HEK293 (cell line): Measurements from ENCODE around the gene SLC25A22.

Source experiments
- CTCF ChIA-PET: fragments of 350-600 bp; formaldehyde crosslinking; extraction: SDS; loops from one replicate; lab custom pipeline; 2021; ENCODE audit warnings: antibody characterized with exemption; lab: Yijun Ruan, JAX
- POLR2A ChIA-PET: fragments of 300-600 bp; formaldehyde crosslinking; extraction: SDS; loops from one replicate; lab custom pipeline; 2020; ENCODE audit warnings: antibody characterized with exemption, inconsistent platforms; lab: Yijun Ruan, JAX
- H3K27ac ChIP-seq: fragments of 200-500 bp; sonication (Bioruptor generic); 2 replicates; pipeline ENCODE4 v1.5.1; 2014; ENCODE audit warnings: low read depth, low read length, control low read depth, inconsistent platforms; ENCODE audit errors: extremely low read depth
- H3K36me3 ChIP-seq, 2 experiments: fragments of 200-500 bp in 1 of 2; sonication (Bioruptor generic) in 1 of 2; 1 replicate in 1 of 2; 2 replicates in 1 of 2; pipeline ENCODE4 v1.5.1; 2014 to 2017; ENCODE audit warnings: inconsistent platforms in 2 of 2, low read length in 2 of 2; ENCODE audit not compliant: control insufficient read depth in 2 of 2, insufficient read depth in 1 of 2
- H3K4me1 ChIP-seq: fragments of 200-500 bp; sonication (Bioruptor generic); 2 replicates; pipeline ENCODE4 v1.5.1; 2014; ENCODE audit warnings: mild to moderate bottlenecking, low read length, inconsistent platforms; ENCODE audit not compliant: control insufficient read depth, insufficient read depth
- H3K4me3 ChIP-seq: 2 replicates; pipeline ENCODE4 v1.5.1; 2011; ENCODE audit warnings: low read depth, mild to moderate bottlenecking, control low read depth, low read length, moderate library complexity
- H3K9me3 ChIP-seq: fragments of 200-500 bp; sonication (Bioruptor generic); 2 replicates; pipeline ENCODE4 v1.5.1; 2014; ENCODE audit warnings: low read depth, low read length, inconsistent platforms; ENCODE audit not compliant: control insufficient read depth, insufficient read depth
- BCL11A ChIP-seq: fragments of 450-650 bp; formaldehyde crosslinking; IDR thresholded peaks from 2 replicates; pipeline ENCODE4 v1.5.1; 2016; ENCODE audit warnings: low read depth, missing biosample characterization, missing genetic modification characterization
- GLIS2 ChIP-seq: fragments of 450-650 bp; formaldehyde crosslinking; IDR thresholded peaks from 2 replicates; pipeline ENCODE4 v1.5.1; 2016; ENCODE audit warnings: missing biosample characterization, missing genetic modification characterization
- HOXC10 ChIP-seq: sonication (generic); formaldehyde crosslinking; IDR thresholded peaks from 2 replicates; pipeline ENCODE4 v1.8.1; 2023; ENCODE audit warnings: mild to moderate bottlenecking, missing genetic modification reagents
- HOXD13 ChIP-seq: sonication (generic); formaldehyde crosslinking; IDR thresholded peaks from 2 replicates; pipeline ENCODE4 v1.8.0; 2022; ENCODE audit warnings: missing genetic modification reagents, borderline replicate concordance
- KLF10 ChIP-seq: fragments of 450-650 bp; IDR thresholded peaks from 2 replicates; pipeline ENCODE4 v1.5.1; 2018; ENCODE audit warnings: missing biosample characterization, mild to moderate bottlenecking, missing genetic modification characterization
- KLF9 ChIP-seq: fragments of 450-650 bp; formaldehyde crosslinking; IDR thresholded peaks from 2 replicates; pipeline ENCODE4 v1.5.1; 2016; ENCODE audit warnings: missing biosample characterization, missing genetic modification characterization, low read depth
- TRIM28 ChIP-seq: IDR thresholded peaks from 2 replicates; pipeline ENCODE4 v1.6.1; 2011; ENCODE audit warnings: low read length, control low read depth, borderline replicate concordance
- ZNF133 ChIP-seq: fragments of 450-650 bp; formaldehyde crosslinking; IDR thresholded peaks from 2 replicates; pipeline ENCODE4 v1.5.1; 2016; ENCODE audit warnings: missing biosample characterization, missing genetic modification characterization
- ZNF341 ChIP-seq: fragments of 450-650 bp; formaldehyde crosslinking; IDR thresholded peaks from 2 replicates; pipeline ENCODE4; 2016; ENCODE audit warnings: low read depth, missing biosample characterization, missing genetic modification characterization
- ZNF623 ChIP-seq: fragments of 450-650 bp; formaldehyde crosslinking; IDR thresholded peaks from 2 replicates; pipeline ENCODE4 v1.5.1; 2016; ENCODE audit warnings: missing biosample characterization, missing genetic modification characterization
- ZNF624 ChIP-seq: fragments of 450-650 bp; formaldehyde crosslinking; IDR thresholded peaks from 2 replicates; pipeline ENCODE4 v1.5.1; 2017; ENCODE audit warnings: missing biosample characterization, missing genetic modification characterization
- ZNF654 ChIP-seq: fragments of 450-650 bp; formaldehyde crosslinking; IDR thresholded peaks from 2 replicates; pipeline ENCODE4 v1.5.1; 2016; ENCODE audit warnings: low read depth, missing biosample characterization, missing genetic modification characterization
- ZNF660 ChIP-seq: fragments of 450-650 bp; IDR thresholded peaks from 2 replicates; pipeline ENCODE4 v1.5.1; 2018; ENCODE audit warnings: missing biosample characterization, mild to moderate bottlenecking, missing genetic modification characterization
- ZNF791 ChIP-seq: fragments of 450-650 bp; formaldehyde crosslinking; IDR thresholded peaks from 2 replicates; pipeline ENCODE4 v1.5.1; 2016; ENCODE audit warnings: missing biosample characterization, missing genetic modification characterization
- ZNF837 ChIP-seq: fragments of 450-650 bp; formaldehyde crosslinking; IDR thresholded peaks from 2 replicates; pipeline ENCODE4 v1.5.1; 2016; ENCODE audit warnings: missing biosample characterization, missing genetic modification characterization
- TF ChIP-seq, protein P1 (sequence below): fragments of 450-650 bp; formaldehyde crosslinking; IDR thresholded peaks from 2 replicates; pipeline ENCODE4 v1.5.1; 2017; ENCODE audit warnings: missing biosample characterization, missing genetic modification characterization
- TF ChIP-seq, protein P2 (sequence below): fragments of 450-650 bp; formaldehyde crosslinking; IDR thresholded peaks from 2 replicates; pipeline ENCODE4 v1.5.1; 2016; ENCODE audit warnings: missing biosample characterization, missing genetic modification characterization, low read depth
- TF ChIP-seq, protein P3 (sequence below): IDR thresholded peaks from 2 replicates; pipeline ENCODE4 v1.6.1; 2011; ENCODE audit warnings: mild to moderate bottlenecking, low read depth, low read length, borderline replicate concordance
- TF ChIP-seq, protein P4 (sequence below): fragments of 450-650 bp; formaldehyde crosslinking; IDR thresholded peaks from 2 replicates; pipeline ENCODE4 v1.5.1; 2016; ENCODE audit warnings: missing biosample characterization, missing genetic modification characterization
- TF ChIP-seq, protein P5 (sequence below): fragments of 450-650 bp; formaldehyde crosslinking; IDR thresholded peaks from 2 replicates; pipeline ENCODE4 v1.5.1; 2017; ENCODE audit warnings: missing biosample characterization, mild to moderate bottlenecking, missing genetic modification characterization, moderate library complexity

Gene SLC25A22

DNA sequence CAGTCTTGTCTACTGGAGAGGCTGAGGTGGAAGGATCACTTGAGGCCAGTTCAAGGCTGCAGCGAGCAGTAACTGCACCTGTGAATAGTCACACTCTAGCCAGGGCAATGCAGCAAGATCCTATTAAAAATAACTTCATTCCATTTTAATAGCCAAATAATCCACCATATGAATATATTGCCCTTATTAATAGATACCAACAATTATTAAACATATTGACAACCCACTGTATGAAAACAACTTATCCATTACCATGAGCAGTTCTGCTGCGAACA, 31.2 kb downstream of the SLC25A22 start (continued):
- TF ChIP-seq, protein P1, sequence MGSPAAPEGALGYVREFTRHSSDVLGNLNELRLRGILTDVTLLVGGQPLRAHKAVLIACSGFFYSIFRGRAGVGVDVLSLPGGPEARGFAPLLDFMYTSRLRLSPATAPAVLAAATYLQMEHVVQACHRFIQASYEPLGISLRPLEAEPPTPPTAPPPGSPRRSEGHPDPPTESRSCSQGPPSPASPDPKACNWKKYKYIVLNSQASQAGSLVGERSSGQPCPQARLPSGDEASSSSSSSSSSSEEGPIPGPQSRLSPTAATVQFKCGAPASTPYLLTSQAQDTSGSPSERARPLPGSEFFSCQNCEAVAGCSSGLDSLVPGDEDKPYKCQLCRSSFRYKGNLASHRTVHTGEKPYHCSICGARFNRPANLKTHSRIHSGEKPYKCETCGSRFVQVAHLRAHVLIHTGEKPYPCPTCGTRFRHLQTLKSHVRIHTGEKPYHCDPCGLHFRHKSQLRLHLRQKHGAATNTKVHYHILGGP (tag by site-specific recombination) = no peak
- TF ChIP-seq ZNF623 (tag by site-specific recombination) = no peak
- TF ChIP-seq, protein P2, sequence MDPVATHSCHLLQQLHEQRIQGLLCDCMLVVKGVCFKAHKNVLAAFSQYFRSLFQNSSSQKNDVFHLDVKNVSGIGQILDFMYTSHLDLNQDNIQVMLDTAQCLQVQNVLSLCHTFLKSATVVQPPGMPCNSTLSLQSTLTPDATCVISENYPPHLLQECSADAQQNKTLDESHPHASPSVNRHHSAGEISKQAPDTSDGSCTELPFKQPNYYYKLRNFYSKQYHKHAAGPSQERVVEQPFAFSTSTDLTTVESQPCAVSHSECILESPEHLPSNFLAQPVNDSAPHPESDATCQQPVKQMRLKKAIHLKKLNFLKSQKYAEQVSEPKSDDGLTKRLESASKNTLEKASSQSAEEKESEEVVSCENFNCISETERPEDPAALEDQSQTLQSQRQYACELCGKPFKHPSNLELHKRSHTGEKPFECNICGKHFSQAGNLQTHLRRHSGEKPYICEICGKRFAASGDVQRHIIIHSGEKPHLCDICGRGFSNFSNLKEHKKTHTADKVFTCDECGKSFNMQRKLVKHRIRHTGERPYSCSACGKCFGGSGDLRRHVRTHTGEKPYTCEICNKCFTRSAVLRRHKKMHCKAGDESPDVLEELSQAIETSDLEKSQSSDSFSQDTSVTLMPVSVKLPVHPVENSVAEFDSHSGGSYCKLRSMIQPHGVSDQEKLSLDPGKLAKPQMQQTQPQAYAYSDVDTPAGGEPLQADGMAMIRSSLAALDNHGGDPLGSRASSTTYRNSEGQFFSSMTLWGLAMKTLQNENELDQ (tag by site-specific recombination) = no peak

DNA sequence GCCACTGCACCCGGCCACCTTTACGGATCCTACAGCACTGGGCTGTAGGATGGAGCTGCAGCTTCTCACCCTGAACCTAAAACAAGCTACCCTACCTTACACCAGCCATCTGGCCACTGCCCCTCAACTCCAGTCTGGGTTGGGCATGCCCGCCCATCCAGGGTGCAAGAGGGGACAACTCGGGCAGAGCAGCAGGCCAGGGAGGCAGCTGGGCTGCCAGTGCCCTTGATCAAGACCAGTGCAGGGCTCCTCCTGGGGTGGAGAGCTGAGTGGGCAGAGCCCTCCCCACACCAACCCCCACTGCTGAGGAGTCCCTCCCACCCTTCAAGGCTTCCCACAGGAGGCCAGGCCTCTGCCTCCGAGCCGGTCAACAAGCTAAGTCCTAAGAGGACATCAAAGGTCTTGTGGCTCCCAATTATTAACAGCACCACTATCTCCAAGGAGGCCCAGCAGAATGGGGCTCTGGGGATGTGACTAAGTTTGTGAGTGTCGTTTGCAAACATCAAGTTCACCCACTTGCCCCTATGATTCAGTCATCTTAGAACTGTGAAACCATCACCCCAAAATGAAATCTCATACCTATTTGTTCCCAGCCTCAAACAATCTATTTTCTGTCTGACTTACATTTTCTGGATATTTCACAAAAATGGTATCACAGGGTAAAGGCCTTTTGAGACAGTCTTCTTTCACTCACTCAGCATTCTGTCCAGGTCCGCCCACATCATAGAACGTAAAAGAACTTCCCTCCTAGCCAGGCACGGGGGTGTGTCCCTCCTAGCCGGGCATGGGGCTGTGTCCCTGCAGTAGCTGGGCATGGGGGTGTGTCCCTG, 31.8 kb downstream of the SLC25A22 start:
- Histone ChIP-seq H3K9me3 (no peaks in the 10 kb centered on the region), H3K4me1 (no peaks in the 10 kb centered on the region), H3K4me3 (no peak overlapping the region), H3K36me3 (peaks cover 4 to 76% of the 10 kb centered on the region in 2 experiments; a peak in 2 of 3 replicates), H3K27ac (no peak overlapping the region)
- CTCF ChIA-PET = interaction anchor here (0.6 to 1.0 kb wide), 4 partner anchors 9 to 47 kb away, joined by 3 to 5 read pairs (median 4); partner anchors contain the start of gene GATD1
- TF ChIP-seq KLF9 = peak; percentile 86
- no peak for TF ChIP-seq ZNF654
- no peak for TF ChIP-seq ZNF133 (tag by site-specific recombination)
- TF ChIP-seq, protein P3, sequence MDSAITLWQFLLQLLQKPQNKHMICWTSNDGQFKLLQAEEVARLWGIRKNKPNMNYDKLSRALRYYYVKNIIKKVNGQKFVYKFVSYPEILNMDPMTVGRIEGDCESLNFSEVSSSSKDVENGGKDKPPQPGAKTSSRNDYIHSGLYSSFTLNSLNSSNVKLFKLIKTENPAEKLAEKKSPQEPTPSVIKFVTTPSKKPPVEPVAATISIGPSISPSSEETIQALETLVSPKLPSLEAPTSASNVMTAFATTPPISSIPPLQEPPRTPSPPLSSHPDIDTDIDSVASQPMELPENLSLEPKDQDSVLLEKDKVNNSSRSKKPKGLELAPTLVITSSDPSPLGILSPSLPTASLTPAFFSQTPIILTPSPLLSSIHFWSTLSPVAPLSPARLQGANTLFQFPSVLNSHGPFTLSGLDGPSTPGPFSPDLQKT = no peak
- TF ChIP-seq KLF10 (tag by site-specific recombination) = peak; percentile 89
- TF ChIP-seq BCL11A (tag by site-specific recombination) = no peak
- no peak for TF ChIP-seq TRIM28
- no peak for TF ChIP-seq ZNF624 (tag by site-specific recombination)
- POLR2A ChIA-PET = interaction anchor here (0.6 to 1.1 kb wide), 2 partner anchors 40 to 260 kb away, joined by 5 read pairs; no protein-coding TSS in a partner anchor

DNA sequence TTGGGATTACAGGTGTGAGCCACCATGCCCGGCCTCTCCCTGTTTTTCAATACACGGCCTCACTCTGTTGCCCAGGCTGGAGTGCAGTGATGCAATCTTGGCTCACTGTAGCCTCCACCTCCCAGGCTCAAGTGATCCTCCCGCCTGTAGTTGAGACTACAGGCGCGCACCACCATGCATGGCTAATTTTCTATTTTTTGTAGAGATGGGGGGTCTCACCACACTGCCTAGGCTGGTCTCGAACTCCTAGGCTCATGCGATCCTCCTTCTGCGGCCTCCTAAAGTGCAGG, 32.3 kb downstream of the SLC25A22 start:
- CTCF ChIA-PET = interaction anchor here (0.6 to 1.0 kb wide), 4 partner anchors 10 to 47 kb away, joined by 3 to 5 read pairs (median 4); partner anchors contain the start of gene GATD1
- Histone ChIP-seq H3K36me3 (peaks cover 4 to 76% of the 10 kb centered on the region in 2 experiments; a peak in 2 of 3 replicates), H3K4me1 (no peaks in the 10 kb centered on the region), H3K27ac (no peak overlapping the region), H3K9me3 (no peaks in the 10 kb centered on the region), H3K4me3 (no peak overlapping the region)
- no peak for TF ChIP-seq ZNF791
- POLR2A ChIA-PET = interaction anchor here (0.6 to 1.1 kb wide), 3 partner anchors 10 to 260 kb away, joined by 5 read pairs; no protein-coding TSS in a partner anchor

DNA sequence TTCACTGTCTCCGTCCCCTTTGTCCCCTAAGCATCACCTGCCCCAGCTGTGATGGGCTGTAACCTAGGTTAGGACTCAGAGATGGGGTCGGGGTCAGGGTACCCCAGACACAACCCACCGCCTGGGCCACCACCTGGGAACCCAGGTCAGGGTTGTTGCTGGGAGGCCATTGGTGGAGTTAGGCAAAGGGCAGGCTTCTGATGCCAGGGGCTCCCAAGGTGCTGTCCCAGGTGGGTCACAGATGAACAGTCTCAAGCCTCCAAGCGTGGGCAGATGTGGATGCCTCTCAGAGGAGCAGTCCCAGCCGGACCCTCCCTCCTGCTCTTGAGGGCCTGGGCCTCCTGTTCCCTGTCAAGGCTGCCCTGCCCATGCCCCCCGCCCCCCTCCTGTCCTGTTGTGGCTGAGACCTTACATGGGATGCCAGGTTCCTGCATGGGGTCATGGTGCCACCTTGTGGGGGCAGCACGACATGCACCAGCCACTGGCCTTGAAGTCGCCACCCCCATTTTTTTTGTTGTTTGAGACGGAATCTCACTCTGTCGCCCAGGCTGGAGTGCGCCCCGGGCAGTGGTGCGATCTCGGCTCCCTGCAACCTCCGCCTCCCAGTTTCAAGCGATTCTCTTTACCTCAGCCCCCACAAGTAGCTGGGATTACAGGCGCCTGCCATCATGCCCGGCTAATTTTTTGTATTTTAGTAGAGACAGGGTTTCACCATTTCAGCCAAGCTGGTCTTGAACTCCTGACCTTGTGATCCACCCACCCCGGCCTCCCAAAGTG, 32.9 kb downstream of the SLC25A22 start:
- Histone ChIP-seq H3K4me1 (no peaks in the 10 kb centered on the region), H3K27ac (no peak overlapping the region), H3K36me3 (peaks cover 4 to 75% of the 10 kb centered on the region in 2 experiments; a peak in 2 of 3 replicates), H3K4me3 (no peak overlapping the region), H3K9me3 (no peaks in the 10 kb centered on the region)
- CTCF ChIA-PET = interaction anchor here (0.6 to 1.0 kb wide), 6 partner anchors 10 to 70 kb away, joined by 3 to 5 read pairs (median 3); partner anchors contain the start of genes DEAF1, GATD1 and TMEM80
- POLR2A ChIA-PET = interaction anchor here (0.7 to 1.9 kb wide), 3 partner anchors 10 to 44 kb away, joined by 3 to 5 read pairs (median 4); partner anchors contain the start of gene RPLP2
- no peak for TF ChIP-seq HOXC10 (CRISPR knock-in tag)
- peak; percentile 43; the same call in 1 of the 2 replicates for TF ChIP-seq GLIS2 (tag by site-specific recombination)
- TF ChIP-seq, protein P4, sequence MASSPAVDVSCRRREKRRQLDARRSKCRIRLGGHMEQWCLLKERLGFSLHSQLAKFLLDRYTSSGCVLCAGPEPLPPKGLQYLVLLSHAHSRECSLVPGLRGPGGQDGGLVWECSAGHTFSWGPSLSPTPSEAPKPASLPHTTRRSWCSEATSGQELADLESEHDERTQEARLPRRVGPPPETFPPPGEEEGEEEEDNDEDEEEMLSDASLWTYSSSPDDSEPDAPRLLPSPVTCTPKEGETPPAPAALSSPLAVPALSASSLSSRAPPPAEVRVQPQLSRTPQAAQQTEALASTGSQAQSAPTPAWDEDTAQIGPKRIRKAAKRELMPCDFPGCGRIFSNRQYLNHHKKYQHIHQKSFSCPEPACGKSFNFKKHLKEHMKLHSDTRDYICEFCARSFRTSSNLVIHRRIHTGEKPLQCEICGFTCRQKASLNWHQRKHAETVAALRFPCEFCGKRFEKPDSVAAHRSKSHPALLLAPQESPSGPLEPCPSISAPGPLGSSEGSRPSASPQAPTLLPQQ (tag by site-specific recombination) = no peak
- TF ChIP-seq ZNF341 (tag by site-specific recombination) = no peak
- no peak for TF ChIP-seq ZNF660
- TF ChIP-seq HOXD13 (CRISPR knock-in tag) = no peak
- TF ChIP-seq ZNF837 = no peak
- 0 out of 2 replicates have a peak, but pooled peaks have one; percentile 24 for TF ChIP-seq KLF9
- TF ChIP-seq, protein P5, sequence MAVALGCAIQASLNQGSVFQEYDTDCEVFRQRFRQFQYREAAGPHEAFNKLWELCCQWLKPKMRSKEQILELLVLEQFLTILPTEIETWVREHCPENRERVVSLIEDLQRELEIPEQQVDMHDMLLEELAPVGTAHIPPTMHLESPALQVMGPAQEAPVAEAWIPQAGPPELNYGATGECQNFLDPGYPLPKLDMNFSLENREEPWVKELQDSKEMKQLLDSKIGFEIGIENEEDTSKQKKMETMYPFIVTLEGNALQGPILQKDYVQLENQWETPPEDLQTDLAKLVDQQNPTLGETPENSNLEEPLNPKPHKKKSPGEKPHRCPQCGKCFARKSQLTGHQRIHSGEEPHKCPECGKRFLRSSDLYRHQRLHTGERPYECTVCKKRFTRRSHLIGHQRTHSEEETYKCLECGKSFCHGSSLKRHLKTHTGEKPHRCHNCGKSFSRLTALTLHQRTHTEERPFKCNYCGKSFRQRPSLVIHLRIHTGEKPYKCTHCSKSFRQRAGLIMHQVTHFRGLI (tag by site-specific recombination) = no peak
